GM12874 (cell line): Measurements from ENCODE around the gene XIRP1.

Source experiments
- TF ChIP-seq, protein P1 (sequence below): IDR thresholded peaks from 2 replicates; pipeline ENCODE4 v1.5.1; 2011; ENCODE audit warnings: low read depth, mild to moderate bottlenecking, control low read depth, low read length, moderate library complexity; ENCODE audit not compliant: insufficient read depth

The XIRP1 gene

DNA sequence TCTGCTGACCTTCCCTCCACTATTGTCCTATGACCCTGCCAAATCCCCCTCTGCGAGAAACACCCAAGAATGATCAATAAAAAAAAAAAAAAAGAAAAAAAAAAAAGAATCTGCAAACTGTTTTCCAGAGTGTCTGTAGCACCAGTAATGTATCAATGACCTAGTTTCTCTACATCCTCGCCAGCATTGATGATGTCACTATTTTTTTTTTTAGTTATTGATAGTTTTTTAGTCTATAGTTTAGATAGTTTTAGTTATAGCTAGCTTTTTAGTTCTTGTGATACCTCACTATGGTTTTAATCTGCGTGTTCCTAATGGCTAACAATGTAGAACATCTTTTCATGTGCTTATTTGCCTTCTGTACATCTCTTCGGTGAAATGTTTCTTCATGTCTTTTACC lies 36.1 kb upstream of the XIRP1 start:
- TF ChIP-seq, protein P1, sequence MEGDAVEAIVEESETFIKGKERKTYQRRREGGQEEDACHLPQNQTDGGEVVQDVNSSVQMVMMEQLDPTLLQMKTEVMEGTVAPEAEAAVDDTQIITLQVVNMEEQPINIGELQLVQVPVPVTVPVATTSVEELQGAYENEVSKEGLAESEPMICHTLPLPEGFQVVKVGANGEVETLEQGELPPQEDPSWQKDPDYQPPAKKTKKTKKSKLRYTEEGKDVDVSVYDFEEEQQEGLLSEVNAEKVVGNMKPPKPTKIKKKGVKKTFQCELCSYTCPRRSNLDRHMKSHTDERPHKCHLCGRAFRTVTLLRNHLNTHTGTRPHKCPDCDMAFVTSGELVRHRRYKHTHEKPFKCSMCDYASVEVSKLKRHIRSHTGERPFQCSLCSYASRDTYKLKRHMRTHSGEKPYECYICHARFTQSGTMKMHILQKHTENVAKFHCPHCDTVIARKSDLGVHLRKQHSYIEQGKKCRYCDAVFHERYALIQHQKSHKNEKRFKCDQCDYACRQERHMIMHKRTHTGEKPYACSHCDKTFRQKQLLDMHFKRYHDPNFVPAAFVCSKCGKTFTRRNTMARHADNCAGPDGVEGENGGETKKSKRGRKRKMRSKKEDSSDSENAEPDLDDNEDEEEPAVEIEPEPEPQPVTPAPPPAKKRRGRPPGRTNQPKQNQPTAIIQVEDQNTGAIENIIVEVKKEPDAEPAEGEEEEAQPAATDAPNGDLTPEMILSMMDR: no peak

DNA sequence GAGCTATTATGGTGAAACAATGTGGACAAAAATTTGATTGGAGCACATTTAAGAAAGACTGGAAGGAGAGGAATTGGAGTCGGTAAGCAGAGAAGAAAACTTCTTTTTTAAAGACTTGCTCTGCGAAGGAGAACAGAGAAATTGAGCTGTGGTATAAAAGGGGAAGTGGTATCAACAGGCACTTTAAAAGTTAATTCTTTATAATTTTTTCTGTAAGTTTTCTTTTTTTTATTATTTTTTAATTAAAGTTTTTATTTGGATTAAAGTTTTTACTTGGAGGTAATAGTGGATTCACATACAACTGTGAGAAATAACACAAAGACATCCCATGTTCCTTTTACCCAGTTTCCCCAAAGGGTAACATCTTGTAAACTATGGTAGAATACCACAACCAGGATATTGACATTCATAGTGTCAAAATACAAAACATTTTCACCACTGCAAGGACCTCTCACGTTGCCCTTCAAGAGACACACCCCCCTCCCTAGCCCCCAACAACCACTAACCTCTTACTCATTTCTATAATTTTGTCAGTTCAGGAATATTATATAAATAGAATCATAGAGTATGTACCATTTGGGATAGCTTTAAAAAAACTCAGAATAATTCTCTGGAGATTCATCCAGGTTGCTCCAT lies 33.8 kb upstream of the XIRP1 start:
- TF ChIP-seq, protein P1: no peak

DNA sequence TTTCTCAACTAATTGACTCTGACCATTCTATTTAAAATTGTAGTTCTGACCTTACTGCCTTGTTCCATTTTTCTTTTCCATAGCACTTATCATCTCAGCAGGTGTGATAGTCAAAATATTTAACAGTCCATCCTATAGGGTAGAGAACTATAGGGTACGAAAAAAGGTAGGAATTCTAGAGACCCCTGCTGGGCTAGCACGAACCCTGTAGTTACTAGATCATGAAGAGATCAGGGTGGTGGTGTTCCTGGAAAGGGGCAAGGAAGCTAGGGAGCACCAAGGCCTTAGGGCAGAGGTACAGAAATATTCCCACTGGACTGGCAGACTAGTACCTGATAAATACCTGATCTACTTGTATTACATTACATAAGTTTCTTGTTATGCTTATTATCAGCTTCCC lies 31.9 kb upstream of the XIRP1 start:
- TF ChIP-seq, protein P1: no peak

DNA sequence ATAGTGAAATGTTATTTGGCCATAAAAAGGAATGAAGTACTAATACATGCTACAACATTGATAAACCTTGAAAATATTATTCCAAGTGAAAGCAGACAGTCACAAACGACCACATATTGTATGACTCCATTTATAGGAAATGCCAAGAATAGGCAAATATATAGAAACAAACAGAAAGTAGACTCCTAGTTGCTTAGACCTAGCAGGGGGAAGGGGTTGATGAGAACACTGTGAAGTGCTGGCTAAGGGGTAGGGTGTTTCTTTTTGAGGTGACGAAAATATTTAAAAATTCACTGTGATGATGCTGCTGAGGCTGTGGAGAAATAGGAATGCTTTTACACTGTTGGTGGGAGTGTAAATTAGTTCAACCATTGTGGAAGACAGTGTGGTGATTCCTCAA lies 30.5 kb upstream of the XIRP1 start:
- TF ChIP-seq, protein P1: no peak

DNA sequence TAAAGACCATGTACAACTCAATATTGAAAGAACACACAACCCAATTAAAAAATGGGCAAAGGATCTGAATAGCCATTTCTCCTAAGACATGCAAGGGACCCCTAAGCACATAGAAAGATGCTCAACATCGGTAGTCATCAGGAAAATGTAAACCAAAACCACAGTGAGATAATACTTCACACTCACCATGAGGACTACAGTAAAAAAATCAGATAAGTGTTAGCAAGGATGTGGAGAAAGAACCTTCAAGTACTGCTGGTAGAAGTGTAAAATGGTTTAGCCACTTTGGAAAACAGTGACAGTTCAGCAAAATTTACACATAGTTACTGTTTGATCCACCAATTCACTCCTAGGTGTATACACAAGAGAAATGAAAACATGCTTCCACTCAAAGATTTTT lies 30.1 kb upstream of the XIRP1 start:
- TF ChIP-seq, protein P1: no peak

DNA sequence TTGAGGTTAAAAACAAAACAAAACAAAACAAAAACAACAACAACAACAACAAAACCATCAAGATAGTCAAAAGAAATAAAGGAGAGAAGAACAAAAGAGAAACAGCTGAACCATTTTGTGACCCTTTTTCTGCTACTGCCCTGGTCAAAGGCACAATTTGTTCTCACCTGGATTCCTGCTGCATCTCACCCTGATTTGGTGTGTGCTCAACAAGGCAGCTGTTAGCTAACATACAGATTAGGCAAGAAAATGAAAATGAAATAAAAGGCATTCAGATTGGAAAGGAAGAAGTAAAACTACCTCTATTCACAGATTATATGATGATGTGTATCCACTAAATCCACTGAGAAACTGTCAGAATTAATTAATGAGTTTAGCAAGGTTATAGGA lies 28.7 kb upstream of the XIRP1 start:
- TF ChIP-seq, protein P1: no peak

DNA sequence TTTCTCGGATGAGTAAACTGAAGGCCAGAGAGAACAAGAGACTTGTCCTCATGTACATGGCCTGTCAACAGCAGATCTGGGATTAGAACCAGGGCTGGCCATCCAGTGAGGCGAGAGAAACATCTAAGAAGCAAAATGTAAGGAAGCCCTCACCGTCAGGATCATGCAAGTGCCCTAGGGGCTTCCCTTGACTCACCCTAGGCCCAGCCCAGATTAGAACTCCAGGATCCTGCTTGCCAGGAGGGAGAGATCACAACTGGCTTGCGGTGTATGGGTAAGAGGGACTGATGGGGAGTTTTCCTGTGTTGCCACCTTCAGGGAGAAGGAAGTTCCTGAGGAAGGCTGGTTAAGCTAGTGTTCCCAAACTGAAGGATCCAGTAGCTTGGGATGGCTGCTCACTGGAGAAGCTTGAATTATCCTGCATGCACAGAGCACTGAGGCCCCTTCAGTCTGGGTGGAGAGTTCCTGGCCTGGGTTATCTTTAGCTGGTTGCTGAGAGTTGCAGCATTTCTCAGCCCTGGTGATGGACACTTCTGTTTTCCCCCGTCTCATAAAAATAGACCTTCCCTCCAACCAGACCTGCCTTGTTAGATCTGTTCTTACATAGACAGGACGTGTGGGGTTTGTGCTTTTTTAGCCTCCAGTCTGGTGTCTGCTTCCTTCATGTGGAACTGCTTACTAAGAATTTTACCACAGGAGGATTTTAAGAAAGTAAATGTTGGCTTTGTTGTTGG lies 28.2 kb upstream of the XIRP1 start:
- TF ChIP-seq, protein P1: no peak
